Stimulated activated CD4-positive, alpha-beta T cell treated with anti-CD3 and anti-CD28 coated beads, TNF-alpha, amount 100 ng/mL, for 24 hours (primary cell): ENCODE results near the gene SAMD1.
A peak's percentile ranks its signal among the peaks of the same experiment; 100 is the strongest.

Experiments
- DNase-seq, 3 experiments: peaks; one replicate each; pipeline ENCODE4 v3.0.0-alpha.2; 2020; ENCODE audit warnings: low read depth in 3 of 3

The SAMD1 gene

DNA sequence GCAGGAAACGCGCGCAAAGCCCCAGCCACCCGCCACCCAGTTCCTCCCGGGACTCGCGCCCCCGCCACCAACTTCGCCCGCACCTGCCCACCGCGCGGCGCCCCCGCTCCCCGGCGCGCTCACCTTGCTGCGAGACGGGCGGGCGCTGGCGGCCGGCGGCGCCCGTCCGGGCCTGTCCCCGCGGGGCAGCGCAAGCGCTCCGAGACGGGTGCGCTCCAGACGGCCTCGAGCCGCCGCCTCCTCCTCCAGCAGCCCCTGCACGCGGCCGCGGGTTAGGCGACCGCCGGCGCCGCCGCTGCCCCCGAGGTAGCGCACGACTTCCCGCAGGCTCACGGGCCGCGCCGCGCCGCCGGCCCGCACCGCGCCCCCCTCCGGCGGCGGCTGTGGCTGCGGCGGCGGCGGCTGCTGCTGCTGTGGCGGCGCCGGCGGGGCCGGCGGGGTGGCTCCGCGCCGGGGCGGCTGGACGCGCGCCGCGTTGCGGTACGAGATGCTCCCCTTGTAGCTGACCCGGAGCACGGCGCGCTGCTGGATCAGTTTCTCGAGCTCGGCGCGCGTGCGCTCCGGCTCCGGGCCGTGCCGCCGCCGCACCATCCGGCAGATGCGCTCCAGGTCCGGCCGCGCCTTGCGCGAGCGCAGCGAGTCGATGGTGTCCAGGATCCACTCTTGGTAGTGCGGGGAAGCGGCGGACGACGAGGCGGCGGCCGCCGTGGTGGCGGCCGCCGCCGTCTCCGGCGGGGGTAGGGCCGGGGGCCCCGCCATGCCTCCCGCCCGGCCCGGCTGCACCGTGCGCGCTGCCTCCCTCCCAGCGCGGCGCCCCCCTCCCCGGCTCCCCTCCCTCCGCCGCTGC lies 666 bp downstream of the SAMD1 start:
- peak in 1 of 3 experiments; percentile 45 for DNase-seq

DNA sequence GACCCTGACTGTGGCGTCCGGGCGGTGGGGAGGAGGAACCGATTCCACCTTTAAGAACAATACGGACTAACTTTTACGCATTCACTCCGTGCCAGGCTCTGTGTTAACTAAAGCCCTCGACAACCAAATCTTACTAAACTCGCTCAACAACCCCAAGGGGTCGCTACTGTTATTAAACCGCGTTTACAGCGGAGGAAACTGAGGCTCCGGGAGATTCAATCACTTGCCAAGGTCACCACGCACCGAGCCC lies 1.2 kb downstream of the SAMD1 start:
- no peak for DNase-seq

DNA sequence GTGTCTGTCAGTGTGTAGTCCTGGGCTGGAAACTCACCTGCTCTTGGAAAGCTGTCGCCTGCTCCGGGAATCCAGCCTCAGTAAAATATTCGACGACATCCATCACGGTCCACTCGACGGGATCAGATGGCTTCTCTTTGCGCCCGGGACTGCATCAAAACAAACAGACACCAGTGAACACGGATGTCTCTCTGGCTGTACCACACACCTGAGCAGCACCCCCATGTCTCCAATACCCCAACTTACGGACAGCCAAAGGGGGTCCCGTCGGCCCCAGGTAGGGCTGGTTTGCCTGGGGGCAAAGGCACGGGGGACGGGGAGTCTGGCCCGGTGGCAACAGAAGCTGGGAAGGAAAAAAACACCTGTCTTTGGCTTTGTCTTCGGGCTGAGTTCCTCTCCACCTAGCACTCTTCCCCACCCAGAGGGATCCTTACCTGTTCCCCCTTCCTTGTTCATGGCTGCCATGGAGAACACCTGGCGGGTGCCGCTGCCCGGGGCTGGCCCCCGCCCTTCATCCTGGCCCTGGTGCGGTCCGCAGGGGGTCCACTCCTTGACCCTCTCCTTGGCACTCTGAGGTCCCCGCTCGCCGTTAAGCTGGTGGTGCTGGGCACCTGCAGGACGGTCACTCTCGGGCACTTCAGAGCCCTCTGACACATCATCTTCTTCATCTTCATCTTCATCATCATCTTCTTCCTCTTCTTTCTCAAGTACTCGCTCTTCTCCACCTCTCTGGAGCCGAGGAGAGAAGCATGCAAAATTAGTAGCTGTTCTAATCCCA lies 1.7 kb downstream of the SAMD1 start:
- no peak for DNase-seq

DNA sequence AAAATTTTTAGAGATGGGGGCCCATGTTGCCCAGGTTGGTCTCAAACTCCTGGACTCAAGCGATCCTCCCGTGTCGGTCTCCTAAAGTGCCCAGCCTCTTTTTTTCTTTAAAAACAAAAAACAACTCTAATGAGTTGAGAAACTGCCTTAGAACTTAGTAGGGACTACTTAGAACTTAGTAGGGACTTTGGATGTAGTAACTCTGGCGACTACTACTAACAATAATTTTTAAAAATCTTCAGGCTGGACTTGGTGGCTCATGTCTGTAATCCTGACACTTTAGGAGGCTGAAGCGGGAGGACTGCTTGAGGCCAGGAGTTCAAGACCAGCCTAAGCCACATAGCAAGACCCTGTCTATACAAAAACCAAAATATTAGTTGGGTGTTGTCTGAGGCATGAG lies 4.5 kb downstream of the SAMD1 start:
- DNase-seq: no peak

DNA sequence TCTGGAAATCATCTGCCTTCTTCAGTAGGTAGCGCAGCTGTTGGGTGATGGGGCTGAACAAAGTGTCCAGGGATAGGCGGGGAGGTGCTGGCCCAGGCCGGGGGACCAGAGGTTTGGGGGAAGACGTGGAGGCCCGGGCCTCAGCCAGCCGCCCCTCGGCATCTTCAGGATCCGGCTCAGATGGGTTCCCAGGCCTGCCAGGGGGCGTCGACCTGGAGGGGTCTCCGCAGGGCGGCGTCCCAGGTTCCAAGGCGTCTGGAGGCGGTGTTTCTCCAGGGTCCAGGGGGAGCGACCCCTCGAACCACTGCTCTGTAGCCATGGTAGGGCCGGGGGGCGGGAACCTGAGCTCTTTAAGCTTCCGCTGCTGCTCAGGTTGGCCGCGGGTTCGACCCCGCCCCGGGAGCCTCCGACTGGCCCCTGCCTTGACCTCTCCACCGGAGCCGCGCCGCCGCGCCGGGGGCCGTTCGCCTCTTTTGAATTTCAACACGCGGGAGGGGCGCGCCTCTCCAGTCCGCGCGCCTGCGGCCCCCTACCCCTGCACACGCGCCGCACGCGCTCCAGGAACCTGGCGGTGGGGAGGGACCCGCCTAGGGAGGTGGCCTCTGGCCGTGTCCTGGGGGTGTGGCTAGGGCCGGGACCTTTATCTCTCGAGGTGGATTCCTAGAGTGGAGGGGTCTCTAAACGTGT lies 5.1 kb downstream of the SAMD1 start, which contains the start of gene C19orf67:
Gene C19orf67, minus strand, starts transcription at position 475 of the 687 bp plus-strand sequence. Its CDS starts 156 bp downstream, at position 319.
- DNase-seq: no peak

DNA sequence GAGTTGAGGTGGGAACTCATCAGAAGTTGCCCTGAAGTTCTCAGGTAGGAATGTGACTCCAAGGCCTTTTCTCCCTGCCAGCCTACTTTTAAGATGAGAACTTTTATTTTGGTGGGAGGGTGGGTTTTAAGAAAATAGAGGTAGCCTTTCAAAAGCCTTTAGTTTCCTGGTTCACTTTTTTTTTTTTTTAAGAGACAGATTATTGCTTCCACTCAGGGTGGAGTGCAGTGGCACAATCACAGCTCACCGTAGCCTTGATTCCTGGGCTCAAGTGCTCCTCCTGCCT lies 7.9 kb downstream of the SAMD1 start:
- no peak for DNase-seq

DNA sequence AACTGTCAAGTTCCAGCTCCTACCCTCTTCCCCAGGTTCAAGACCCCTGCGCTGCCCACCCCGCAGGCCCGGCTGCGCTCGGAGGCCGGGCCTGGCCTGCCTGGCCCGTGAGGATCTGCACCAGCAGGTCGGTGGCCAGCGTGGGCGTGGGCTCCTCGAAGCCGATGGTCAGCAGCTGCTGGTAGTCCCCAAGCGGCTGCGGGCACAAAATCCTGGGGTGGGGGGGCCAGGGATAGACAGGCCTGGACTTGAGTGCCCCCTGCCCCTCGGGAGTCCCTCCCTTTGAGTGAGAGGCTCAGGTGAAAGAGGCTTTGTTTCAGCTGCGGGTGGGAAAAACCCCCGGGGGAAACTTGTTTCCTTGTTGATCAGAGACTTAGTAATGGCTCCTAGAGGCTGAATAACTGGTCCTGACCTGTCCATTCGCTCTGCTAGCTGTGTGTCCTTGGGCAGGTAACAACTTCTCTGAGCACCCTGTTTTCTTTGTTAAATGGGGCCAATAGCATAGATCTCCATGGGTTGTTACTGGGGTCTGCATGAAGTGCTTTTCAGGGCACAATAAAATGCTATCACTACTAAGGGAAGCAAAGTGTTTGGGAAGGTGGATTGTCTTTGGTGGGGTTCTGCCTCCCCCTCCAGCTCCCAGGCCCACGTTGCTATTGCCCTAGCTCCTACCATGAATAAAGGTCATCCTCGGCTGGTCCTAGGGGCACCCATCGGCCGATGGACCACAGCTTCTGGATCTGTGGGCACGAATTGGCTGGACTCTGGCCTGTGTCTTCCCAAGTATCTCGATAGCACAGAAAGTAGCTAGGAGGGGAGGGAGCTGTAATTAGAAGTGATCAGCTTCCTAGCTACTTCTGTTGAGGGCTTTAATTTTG lies 8.5 kb downstream of the SAMD1 start:
- peak in 1 of 3 experiments; percentile 19 for DNase-seq

DNA sequence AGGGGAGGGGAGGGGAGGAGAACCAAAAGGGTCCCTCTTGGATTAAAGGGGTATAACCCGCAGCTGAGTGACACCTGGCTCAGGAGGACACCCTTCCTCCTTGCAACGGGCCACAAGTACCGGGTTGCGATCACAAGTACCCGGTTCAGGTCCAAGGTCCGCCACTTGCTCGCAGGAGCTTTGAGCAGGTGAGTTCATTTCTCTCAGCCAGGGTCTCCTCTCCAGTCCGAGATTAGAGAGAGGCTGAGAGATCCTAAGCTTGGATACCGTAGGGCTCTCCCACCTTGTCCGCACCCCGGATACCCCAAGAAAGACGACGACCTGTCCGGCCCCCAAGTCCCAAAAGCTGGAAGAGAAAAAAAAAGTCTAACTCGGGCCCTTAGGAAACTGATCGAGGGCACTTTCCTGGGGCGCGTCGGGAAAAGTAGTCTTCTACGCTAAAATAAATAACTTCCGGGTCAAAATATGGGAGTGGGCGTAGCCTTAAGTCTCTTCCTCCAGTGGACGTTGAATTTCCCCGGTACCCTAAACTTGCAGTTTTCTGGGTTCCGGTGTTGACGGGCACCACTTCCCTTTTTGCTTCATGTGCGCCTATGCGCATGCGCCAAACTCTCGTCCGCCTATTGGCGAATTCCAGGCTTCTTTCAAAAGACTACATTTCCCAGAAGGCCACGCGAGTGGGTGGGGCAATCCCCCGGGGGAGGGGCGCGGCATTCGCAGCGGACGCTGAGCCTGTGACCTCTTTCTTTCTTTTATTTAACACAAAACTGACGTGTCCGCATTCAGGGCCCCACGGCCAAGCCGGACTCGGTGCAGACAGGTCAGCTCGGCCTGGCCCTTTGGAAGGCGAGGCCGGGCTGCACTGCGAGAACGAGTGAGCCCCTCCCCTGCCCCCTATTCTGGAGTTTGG lies 9.4 kb downstream of the SAMD1 start:
- DNase-seq: peak; percentile 97 to 100 (median 99)

DNA sequence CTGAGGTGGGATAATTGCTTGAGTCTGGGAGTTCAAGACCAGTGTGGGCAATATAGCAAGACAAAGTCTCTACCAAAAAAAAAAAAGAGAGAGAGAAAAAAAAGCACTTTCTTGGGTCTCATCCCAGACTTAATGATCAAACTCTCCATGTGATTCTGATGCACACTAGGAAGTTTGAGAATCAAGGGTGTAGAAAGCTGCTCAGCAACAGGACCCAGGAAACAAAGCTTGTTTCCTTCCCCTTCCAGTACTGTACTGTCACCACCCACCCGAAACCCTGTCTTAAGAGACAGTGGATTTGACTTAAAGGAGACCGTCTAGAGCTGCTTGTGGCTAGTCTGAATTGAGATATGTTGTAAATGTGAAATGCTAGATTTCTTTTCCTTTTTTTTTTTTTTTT lies 12.1 kb downstream of the SAMD1 start:
- DNase-seq: no peak

DNA sequence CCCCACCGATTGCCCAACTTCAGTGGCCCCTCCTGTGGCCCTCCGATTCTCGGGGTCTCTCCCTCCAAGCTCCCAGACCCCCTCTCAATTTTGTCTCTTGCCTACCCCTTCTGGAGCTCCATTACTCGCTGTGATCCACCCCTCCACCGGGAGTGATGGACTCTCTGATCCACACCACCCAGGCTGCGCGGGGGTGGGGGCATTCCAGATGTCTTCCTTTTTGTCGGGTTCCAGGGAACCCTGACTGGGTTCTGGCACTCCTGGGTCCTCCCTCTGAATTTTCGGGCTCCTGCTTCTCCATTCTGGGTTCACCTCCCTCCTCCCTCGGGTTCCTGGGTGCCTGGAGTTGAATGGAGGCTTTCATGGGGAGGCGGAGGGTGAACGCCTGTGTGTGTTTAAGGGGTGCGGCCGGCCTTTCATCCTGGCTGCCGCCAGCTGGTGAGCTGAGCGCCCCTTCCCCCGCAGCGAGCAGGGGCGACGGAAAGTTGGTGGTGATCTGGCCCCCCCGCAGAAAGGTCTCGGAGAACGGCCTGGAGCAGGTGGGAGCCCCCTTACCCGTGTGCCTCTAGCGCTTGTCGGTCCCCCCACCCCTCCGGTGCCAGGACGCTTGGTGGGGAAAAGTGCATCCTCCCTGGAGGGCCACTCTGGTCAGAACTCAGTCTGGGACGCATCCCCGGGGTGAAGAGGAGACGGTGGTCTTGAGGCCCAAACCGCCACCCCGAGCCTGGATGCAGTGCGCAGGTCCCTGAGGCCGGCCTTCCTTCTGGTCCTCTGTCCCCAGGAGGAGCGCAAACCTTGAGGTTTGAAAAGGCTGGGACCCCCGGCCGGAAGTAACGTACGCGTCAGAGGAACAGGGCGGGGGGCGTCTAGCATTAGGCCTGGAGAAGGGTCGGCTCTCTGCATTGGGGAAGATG lies 16.4 kb downstream of the SAMD1 start:
- DNase-seq: peak in 1 of 3 experiments; percentile 40

DNA sequence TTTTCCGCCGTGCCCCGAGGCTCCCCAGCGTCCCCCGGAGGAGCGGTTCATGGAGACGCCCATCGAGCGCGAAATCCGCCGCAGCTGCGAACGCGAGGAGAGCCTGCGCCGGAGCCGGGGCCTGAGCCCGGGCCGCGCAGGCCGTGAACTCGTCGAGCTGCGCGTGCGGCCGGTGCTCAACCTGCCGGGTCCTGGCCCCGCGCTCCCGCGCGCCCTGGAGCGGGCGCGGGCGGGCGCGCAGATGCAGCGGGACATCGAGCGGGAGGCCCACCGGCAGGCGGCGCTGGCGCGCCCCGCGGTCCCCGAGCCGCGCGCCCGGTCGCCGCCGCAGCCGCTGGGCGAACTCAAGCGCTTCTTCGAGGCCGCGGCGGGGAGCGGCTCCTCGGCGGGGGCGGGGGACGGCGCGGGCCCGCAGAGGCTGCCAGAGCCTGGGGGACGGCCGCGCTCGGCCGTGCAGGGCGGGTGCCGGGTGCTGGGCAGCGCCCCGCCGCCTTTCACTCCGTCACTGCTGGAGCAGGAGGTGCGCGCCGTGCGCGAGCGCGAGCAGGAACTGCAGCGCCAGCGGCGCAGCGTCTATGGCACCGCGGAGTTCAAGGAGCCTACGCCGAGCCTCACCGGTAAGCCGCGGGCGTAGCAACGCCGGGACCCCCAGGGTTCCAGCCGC lies 17.2 kb downstream of the SAMD1 start:
- DNase-seq: peak in 2 of 3 experiments; percentile 59 to 73

DNA sequence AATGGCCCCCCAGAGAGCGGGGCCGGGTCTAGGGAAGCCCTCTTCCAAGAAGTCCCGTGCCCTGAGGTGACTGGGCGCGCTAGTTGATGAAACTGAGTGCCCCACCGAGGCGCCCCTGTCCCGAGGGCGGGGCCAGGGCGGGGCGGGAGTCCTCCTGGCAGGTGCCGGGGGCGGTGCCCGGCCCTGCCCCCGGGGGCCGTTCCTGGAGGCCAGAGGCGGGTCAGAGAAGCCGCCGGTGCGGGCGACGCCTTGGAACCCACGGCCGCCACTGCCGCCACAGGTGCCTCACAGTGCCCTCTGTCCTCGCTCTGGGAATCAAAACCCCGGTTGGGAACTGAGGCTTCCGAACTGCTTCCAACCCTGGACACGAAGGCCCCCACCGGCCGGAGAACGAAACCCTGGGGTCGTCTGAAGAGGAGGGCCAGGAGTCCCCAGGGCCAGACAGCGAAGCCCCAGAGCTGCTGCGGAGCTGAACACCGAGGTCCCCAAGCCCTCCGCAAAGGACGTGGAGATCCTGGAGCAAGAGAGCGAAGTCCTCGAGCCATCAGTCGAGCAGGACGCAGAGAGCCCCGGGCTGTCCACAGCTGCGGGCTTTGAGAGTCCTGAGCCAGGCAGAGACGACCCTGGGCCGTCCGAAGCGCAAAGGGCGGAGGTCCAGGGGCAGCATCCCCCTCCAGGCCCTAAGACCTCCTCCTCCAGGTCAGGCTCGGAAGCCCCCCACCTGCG lies 17.9 kb downstream of the SAMD1 start, which contains the start of gene MISP3:
Gene MISP3, plus strand, starts transcription at position 252 of the 726 bp plus-strand sequence. CDS start 524 bp downstream, outside the sequence.
- DNase-seq: peak in 1 of 3 experiments; percentile 55

DNA sequence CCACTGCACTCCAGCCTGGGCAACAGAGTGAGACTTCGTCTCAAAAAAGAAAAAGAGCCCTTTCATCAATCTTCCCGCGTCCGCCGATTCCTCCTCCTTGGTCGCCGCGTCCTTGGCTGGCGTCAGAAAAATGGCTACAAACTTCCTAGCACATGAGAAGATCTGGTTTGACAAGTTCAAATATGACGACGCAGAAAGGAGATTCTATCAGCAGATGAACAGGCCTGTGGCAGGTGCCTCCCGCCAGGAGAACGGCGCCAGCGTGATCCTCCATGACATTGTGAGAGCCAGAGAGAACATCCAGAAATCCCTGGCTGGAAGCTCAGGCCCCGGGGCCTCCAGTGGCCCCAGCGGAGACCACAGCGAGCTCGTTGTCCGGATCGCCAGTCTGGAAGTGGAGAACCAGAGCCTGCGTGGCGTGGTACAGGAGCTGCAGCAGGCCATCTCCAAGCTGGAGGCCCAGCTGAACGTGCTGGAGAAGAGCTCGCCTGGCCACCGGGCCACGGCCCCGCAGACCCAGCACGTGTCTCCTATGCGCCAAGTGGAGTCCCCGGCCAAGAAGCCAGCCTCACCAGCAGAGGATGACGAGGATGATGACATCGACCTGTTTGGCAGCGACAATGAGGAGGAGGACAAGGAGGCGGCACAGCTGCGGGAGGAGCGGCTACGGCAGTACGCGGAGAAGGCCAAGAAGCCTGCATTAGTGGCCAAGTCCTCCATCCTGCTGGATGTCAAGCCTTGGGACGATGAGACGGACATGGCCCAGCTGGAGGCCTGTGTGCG lies 20.1 kb downstream of the SAMD1 start:
- DNase-seq: no peak

DNA sequence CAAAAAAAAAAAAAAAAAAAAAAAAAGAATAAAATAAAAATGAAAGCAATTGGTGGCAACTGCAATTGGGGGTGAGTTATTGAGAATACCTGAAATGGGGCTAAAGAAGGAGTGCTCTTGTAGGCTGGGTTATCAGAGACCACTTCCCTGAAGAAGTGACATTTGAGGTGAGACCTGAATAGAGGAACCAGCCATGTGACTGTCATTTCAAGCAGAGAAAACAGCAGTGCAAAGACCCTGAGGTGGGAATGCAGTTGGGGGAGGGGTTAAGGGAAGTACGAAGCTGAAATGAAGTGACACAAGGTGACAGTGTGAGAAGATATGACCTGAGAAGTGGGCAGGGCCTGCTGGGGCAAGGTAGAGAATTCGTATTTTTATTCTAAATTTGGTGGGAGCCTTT lies 24.4 kb downstream of the SAMD1 start:
- no peak for DNase-seq

DNA sequence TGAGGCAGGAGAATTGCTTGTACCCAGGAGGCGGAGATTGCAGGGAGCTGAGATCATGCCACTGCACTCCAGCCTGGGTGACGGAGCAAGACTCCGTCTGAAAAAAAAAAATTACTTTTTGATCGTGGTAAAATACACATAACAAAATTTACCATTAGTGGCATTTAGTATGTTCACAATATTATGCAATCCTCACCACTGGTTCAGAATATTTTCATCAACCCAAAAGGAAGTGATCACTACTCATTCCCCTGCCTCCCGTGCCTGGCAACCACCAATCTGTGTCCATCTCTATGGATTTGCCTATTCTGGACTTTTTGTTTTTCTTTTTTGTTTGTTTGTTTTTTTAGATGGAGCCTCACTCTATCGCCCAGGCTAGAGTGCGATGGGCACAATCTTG lies 27.4 kb downstream of the SAMD1 start:
- no peak for DNase-seq

DNA sequence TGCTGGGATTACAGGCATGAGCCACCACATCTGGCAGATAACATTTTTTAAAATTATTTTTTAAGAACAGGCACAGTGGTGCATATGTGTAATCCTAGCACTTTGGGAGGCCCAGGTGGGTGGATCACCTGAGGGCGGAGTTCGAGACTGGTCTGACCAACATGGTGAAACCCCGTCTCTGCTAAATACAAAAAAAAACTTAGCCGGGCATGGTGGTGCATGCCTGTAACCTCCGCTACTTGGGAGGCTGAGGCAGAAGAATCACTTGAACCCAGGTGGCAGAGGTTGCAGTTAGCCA lies 28.0 kb downstream of the SAMD1 start:
- no peak for DNase-seq

DNA sequence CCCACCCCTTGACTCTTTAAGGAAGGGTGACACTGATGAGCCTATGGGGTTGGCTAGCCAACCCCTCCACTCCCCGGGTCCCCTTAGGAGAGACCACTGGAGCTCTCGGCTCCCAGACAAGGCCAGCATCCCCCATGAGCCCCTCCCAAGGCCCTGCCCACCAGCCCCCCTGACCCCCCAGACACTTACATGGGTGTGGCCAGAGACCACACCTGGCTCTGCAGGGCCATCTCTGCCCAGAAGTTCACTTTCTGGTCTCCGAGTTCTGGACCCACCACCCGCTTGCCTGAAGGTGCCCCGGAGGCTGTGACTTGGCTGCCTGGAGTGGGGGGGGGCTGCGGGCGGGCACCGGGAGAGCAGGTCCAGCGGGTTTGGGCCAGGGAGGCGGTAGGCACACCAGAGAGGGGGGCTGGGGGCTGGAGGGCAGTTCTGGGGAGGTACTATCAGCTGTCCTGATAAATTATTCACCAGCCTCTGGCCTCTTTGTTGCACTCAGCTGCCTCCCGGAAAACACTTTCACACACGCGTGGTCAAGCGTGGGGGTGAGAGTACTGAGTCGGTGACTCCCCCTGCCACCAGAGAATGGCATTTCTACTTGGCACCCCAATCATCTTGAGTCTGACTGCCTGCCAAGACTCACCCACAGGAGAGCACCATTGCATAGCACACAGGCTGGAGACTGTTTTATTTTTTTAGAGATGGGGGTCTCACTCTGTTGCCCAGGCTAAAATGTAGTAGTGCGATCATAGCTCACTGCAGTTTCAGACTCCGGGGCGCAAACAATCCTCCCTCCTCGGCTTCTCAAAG lies 28.6 kb downstream of the SAMD1 start, which contains the start of gene PALM3:
Gene PALM3, minus strand, starts transcription at position 326 of the 807 bp plus-strand sequence. Its CDS starts 96 bp downstream, at position 230.
- DNase-seq: no peak
